ENCODE data around the gene MYH14. TPM values are rescaled to one million over a fixed set of nuclear protein-coding genes. Genes with fewer than 3 reads are reported as not detected.

The MYH14 gene
- total and polyA plus RNA-seq, 9 of the 15 experiments (the other 6 are each of a cell fraction or from before 2014, with no cell fraction given): 0.04 to 0.86 (median 0.19) TPM; not detected in 2

DNA sequence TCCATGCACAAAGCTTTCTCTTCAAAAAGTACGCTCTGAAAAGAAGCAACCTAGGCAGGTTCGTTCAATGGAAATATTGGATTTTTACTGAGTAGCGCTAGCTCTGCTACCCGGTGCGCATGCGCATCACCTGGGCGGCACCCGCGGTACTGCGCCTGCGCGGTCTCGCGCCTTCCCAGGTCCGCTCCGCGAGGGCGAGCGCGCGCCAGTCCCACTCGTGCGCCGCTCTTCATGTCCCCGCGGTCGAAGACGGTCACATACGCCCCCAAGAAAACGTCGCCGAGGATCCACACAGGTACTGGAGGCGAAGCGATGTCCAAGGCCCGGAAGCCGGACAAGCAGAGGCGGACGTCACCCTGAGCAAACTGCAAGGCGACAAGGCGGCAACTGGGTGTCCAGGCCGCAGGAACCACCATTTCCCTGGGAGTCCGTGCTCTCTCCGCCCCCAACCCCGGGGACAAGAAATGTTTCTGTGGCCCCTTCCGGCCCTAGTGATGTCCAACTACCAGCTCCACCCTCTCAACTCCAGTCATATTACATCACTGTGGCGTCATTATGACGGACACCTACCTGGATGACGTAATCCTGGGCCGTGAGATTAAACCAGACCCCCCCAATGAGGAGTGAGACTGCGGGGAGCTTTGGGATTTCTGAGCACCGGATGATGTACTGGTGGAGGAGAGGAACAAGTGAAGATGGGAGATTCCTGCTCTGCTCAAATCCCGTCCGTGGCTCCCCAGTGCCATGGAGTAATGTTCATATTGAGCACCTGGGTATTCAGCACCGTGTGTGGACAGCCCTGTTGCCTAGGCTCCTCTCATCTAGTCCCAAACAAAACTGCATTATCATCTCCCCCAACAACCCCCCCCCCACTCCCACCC lies 130.6 kb downstream of the MYH14 start (continued):
- peak; percentile 78; the same call in 1 of the 2 replicates for TF ChIP-seq KLF1 (tag; IDR thresholded peaks at IDR 0.05)
- TF ChIP-seq PHF8 (IDR thresholded peaks at IDR 0.05; ENCODE audit: borderline replicate concordance, low read length): peak; percentile 91; the same call in 1 of the 2 replicates
- TF ChIP-seq, protein P1, sequence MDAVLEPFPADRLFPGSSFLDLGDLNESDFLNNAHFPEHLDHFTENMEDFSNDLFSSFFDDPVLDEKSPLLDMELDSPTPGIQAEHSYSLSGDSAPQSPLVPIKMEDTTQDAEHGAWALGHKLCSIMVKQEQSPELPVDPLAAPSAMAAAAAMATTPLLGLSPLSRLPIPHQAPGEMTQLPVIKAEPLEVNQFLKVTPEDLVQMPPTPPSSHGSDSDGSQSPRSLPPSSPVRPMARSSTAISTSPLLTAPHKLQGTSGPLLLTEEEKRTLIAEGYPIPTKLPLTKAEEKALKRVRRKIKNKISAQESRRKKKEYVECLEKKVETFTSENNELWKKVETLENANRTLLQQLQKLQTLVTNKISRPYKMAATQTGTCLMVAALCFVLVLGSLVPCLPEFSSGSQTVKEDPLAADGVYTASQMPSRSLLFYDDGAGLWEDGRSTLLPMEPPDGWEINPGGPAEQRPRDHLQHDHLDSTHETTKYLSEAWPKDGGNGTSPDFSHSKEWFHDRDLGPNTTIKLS (IDR thresholded peaks at IDR 0.05; ENCODE audit: borderline replicate concordance, low read depth): peak; percentile 68; the same call in 1 of the 2 replicates
- TF ChIP-seq HMG20B (CRISPR knock-in tag; IDR thresholded peaks at IDR 0.05): 0 out of 2 replicates have a peak, but pooled peaks have one; percentile 47
- no peak for TF ChIP-seq TCF7L2 (IDR thresholded peaks at IDR 0.05; ENCODE audit: low read depth, low read length)
- peak; percentile 86 for TF ChIP-seq NR4A1 (CRISPR knock-in tag; IDR thresholded peaks at IDR 0.05)
- peak; percentile 42; the same call in 1 of the 2 replicates for TF ChIP-seq NR4A1 (tag; IDR thresholded peaks at IDR 0.05)
- TF ChIP-seq FOXP1 (CRISPR knock-in tag; IDR thresholded peaks at IDR 0.05): peak; percentile 69; the same call in 1 of the 2 replicates
- peak; percentile 87 for TF ChIP-seq EP400 (IDR thresholded peaks at IDR 0.05)
- peak; percentile 78 for TF ChIP-seq RBM25 (IDR thresholded peaks at IDR 0.05; ENCODE audit: low read depth, low read length, severe bottlenecking)
- TF ChIP-seq, protein P2, sequence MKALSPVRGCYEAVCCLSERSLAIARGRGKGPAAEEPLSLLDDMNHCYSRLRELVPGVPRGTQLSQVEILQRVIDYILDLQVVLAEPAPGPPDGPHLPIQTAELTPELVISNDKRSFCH (CRISPR knock-in tag; IDR thresholded peaks at IDR 0.05): no peak
- TF ChIP-seq, protein P2 (tag; IDR thresholded peaks at IDR 0.05): peak; percentile 68
- TF ChIP-seq SRSF7 (optimal IDR thresholded peaks at IDR 0.05; ENCODE audit: low read depth, low read length): no peak
- TF ChIP-seq, protein P3, sequence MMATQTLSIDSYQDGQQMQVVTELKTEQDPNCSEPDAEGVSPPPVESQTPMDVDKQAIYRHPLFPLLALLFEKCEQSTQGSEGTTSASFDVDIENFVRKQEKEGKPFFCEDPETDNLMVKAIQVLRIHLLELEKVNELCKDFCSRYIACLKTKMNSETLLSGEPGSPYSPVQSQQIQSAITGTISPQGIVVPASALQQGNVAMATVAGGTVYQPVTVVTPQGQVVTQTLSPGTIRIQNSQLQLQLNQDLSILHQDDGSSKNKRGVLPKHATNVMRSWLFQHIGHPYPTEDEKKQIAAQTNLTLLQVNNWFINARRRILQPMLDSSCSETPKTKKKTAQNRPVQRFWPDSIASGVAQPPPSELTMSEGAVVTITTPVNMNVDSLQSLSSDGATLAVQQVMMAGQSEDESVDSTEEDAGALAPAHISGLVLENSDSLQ (IDR thresholded peaks at IDR 0.05): peak; percentile 93
- TF ChIP-seq, protein P4, sequence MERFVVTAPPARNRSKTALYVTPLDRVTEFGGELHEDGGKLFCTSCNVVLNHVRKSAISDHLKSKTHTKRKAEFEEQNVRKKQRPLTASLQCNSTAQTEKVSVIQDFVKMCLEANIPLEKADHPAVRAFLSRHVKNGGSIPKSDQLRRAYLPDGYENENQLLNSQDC (CRISPR knock-in tag; IDR thresholded peaks at IDR 0.05): no peak; the same call in 1 of the 2 replicates
- peak; percentile 39; the same call in 1 of the 2 replicates for TF ChIP-seq SOX6 (IDR thresholded peaks at IDR 0.05)
- peak; percentile 49 for TF ChIP-seq DPF2 (IDR thresholded peaks at IDR 0.05)
- TF ChIP-seq, protein P5, sequence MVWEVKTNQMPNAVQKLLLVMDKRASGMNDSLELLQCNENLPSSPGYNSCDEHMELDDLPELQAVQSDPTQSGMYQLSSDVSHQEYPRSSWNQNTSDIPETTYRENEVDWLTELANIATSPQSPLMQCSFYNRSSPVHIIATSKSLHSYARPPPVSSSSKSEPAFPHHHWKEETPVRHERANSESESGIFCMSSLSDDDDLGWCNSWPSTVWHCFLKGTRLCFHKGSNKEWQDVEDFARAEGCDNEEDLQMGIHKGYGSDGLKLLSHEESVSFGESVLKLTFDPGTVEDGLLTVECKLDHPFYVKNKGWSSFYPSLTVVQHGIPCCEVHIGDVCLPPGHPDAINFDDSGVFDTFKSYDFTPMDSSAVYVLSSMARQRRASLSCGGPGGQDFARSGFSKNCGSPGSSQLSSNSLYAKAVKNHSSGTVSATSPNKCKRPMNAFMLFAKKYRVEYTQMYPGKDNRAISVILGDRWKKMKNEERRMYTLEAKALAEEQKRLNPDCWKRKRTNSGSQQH (CRISPR knock-in tag; IDR thresholded peaks at IDR 0.05): no peak
- TF ChIP-seq, protein P6, sequence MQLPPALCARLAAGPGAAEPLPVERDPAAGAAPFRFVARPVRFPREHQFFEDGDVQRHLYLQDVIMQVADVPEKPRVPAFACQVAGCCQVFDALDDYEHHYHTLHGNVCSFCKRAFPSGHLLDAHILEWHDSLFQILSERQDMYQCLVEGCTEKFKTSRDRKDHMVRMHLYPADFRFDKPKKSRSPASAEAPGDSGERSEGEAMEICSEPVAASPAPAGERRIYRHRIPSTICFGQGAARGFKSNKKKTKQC (CRISPR knock-in tag; IDR thresholded peaks at IDR 0.05): peak; percentile 94
- peak; percentile 70 for TF ChIP-seq ETV1 (tag; conservative IDR thresholded peaks at IDR 0.05; ENCODE audit: low read depth)
- TF ChIP-seq, protein P7, sequence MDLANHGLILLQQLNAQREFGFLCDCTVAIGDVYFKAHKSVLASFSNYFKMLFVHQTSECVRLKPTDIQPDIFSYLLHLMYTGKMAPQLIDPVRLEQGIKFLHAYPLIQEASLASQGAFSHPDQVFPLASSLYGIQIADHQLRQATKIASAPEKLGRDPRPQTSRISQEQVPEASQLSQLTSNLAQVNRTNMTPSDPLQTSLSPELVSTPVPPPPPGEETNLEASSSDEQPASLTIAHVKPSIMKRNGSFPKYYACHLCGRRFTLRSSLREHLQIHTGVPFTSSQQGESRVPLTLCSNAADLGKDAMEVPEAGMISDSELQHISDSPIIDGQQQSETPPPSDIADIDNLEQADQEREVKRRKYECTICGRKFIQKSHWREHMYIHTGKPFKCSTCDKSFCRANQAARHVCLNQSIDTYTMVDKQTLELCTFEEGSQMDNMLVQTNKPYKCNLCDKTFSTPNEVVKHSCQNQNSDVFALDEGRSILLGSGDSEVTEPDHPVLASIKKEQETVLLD (IDR thresholded peaks at IDR 0.05): peak; percentile 98

Data from K562 (cell line).